GM11168 (cell line): ENCODE measurements around the gene GNB2.
"Not testable (repeated sequence)": the region's sequence is repeated elsewhere in the genome, so short reads cannot be mapped to it uniquely, and the experiment has no call there.

Source experiments
- in situ Hi-C: fragments of 300-500 bp; cut with MboI; formaldehyde crosslinking; loops from one replicate; pipeline ENCODE4 v1.12.0; 2022; ENCODE audit warnings: low sequenced_read_pairs; ENCODE audit not compliant: unreplicated experiment

The GNB2 gene

GRCh38 chr7:100662194-100662776 lies 11.3 kb upstream of the GNB2 start:
- in situ Hi-C loops = not testable (repeated sequence)

GRCh38 chr7:100665168-100665726 lies 8.3 kb upstream of the GNB2 start:
- in situ Hi-C loops = no loop called here

- in situ Hi-C loops = no loop called here
Measured at GRCh38 chr7:100667331-100668068, 6.0 kb upstream of the GNB2 start.

GRCh38 chr7:100668069-100668449 lies 5.5 kb upstream of the GNB2 start:
- in situ Hi-C loops = no loop called here

- in situ Hi-C loops = not testable (repeated sequence)
Measured at GRCh38 chr7:100669106-100669505, 4.4 kb upstream of the GNB2 start.

GRCh38 chr7:100670074-100670473 lies 3.5 kb upstream of the GNB2 start:
- in situ Hi-C loops = no loop called here

- in situ Hi-C loops = no loop called here
Measured at GRCh38 chr7:100671353-100672327, 1.9 kb upstream of the GNB2 start.

GRCh38 chr7:100673942-100674410 lies 436 bp downstream of the GNB2 start:
- in situ Hi-C loops = no loop called here

- in situ Hi-C loops = no loop called here
Measured at GRCh38 chr7:100674411-100675104, 1.0 kb downstream of the GNB2 start.

- in situ Hi-C loops = no loop called here
Measured at GRCh38 chr7:100675105-100675451, 1.5 kb downstream of the GNB2 start.

- in situ Hi-C loops = no loop called here
Measured at GRCh38 chr7:100675581-100676350, 2.2 kb downstream of the GNB2 start.

GRCh38 chr7:100676501-100677306 lies 3.2 kb downstream of the GNB2 start:
- in situ Hi-C loops = no loop called here

GRCh38 chr7:100677308-100678267 lies 4.0 kb downstream of the GNB2 start:
- in situ Hi-C loops = no loop called here

GRCh38 chr7:100678291-100678984 lies 4.9 kb downstream of the GNB2 start:
- in situ Hi-C loops = no loop called here

GRCh38 chr7:100679129-100679926 lies 5.8 kb downstream of the GNB2 start:
- in situ Hi-C loops = no loop called here
